NCI-H1048 (cell line): Measurements from ENCODE around the gene FAM83D.
"Not testable (repeated sequence)": the region's sequence is repeated elsewhere in the genome, so short reads cannot be mapped to it uniquely, and the experiment has no call there.

Source experiments
- DNase-seq: peaks from one replicate; lab custom pipeline; 2025; lab: John Stamatoyannopoulos, UW

Gene FAM83D

GRCh38 chr20:38963745-38964144 lies 37.5 kb downstream of the FAM83D start:
- DNase-seq, result no peak

GRCh38 chr20:38965264-38965663 lies 39.0 kb downstream of the FAM83D start:
- DNase-seq, result no peak

DNA sequence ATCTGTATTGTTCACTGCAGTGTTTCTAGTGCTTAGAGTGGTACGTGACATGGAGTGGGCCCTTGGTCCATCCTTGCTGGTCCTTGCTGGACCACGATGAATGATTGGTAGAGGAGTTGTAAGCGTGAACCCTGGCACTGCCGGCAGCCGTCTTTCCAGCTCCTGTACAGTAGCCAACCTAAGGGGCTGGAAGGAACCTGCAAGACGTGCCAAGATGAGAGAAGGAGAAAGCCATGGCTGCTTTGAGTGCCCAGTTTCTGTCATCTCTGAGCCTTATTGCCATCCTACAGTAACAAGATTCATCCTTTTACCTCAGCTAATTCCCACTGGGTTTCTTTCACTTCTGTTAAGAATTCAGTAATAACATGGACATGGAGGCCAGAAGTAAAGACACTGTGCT lies 41.9 kb downstream of the FAM83D start:
- no peak for DNase-seq

- DNase-seq, result no peak
Measured at GRCh38 chr20:38969708-38970107, 43.5 kb downstream of the FAM83D start.

DNA sequence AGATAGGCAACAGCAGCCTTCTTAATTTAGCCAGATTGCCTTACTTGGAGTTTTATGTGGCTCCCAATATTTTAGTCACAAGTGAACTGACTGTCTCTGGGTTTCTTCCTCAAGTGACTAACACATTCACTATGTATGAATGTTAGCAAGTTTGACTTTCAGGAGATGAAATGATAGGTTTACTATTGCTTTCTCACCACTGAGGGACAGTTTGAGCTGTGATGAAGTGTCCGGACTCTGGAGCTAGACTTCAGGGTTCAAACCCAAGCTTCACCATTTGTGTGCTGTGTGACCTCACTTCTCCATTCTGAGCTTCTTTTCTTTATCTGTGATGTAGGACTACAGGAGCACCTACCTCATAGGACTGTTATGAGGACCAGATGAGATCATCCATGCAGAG lies 44.1 kb downstream of the FAM83D start:
- DNase-seq, result no peak

- DNase-seq, result no peak
Measured at GRCh38 chr20:38973107-38973506, 46.9 kb downstream of the FAM83D start.

DNA sequence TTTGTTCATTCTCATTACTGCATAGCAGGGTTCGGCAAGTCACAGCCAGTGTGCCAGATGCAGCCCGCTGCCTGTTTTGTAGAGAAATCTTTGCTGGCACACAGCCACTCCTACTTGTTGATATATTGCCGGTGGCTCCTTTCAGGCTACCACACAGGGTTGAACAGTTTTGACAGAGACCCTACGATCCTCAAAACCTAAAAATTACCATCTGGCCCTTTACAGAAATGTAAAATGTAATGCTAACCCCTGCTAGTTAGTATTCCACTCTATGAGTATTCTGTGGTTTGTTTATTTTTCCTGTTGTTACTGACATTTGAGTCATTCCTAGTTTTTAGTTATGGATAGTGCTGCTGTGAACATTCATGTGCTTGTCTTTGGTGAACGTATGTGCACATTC lies 47.4 kb downstream of the FAM83D start:
- DNase-seq, result no peak

DNA sequence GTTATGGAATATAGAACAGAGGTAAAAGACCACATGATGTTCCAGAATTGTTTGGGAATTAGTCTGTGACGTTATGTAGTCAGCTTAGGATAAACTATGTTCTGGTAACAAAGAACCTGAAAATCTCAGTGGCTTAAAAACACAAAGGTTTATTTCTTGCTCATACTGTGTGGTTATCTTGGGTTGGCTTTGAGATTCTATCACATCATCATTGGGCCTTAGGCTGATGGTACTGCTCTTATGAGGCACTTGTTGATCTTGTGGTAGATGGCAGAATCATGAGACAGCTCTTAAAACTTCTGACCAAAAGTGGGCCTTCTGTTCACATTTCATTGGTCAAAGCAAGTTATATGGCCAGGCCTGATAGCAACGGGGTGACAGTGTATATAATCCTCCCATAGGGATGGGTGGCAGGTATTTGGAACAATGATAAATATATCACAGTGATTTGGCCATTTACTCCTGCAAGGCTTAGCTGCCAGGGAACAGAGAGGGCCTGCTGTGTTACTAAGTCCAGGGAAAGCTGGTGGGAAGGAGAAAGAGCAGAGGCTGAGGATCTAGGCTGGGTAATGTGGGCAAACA lies 49.4 kb downstream of the FAM83D start:
- DNase-seq, result no peak

DNA sequence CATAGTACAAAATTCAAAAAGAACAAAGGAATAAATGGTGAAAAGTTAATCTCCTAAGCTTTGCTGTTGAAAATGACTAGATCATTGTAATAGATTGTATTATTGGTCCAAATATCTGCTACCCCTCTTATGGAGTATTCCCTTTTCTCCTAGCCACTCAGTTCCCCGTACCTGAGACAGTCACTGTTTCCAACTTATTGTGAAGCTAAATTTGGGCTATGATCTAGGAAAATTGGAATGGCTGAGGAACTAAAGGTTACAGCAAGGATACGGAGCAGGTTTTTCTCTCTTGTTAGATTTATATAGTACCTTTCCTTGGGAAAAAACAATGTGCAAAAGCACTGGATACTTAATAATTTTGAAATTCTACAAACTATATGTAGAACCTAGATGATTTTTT lies 53.2 kb downstream of the FAM83D start:
- no peak for DNase-seq

DNA sequence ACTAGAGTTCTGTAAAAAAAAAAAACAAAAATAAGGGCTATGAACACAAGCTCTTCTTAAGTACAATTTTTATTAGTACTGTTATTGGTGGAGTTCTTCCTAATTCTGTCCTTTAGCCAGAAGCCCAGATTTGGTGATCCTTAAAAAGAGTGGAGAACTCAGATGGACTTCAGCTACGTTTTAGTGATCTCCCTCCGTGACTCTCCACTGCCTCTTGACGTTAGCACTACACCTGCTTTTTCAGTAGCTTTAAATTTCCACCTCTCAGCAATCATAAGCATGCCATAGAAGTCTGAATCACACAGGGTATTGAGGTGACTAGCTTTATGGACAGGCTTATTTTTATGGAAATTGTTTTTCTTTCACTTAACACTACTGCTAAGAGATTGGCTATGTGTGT lies 53.6 kb downstream of the FAM83D start:
- DNase-seq, result no peak

DNA sequence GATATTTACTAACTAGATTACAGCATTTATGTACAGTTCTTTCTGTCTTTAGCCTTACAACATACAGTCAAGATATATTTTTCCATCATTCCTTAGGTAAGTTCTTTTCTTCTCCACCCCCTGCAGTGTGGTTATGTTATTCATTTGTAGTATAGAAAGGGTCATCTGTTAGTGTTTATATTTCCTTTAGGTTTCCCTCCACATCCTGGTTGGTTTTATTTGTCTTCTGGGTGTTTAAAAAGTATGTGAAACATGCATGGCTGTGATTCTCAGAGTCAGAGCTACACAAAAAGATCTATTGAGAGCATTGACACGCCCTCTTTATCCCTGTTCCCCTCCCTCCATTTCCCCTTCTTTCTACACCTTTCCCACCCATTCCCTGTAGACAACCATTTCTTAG lies 56.1 kb downstream of the FAM83D start:
- no peak for DNase-seq

DNA sequence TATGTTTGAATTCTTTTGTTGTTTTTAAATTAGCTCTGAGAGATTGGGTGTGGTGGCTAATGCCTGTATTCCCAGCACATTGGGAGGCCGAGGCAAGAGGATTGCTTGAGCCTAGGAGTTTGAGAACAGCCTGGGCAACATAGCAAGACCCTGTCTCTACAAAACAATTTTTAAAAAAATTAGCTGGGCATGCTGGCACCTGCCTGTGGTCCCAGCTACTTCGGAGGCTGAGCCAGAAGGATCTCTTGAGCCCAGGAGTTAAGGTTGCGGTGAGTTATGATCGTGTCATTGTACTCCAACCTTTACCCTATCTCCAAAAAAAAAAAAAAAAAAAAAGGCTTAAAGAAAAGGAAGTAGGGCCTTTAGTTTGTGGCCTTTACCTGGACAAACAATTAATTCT lies 58.8 kb downstream of the FAM83D start:
- no peak for DNase-seq

DNA sequence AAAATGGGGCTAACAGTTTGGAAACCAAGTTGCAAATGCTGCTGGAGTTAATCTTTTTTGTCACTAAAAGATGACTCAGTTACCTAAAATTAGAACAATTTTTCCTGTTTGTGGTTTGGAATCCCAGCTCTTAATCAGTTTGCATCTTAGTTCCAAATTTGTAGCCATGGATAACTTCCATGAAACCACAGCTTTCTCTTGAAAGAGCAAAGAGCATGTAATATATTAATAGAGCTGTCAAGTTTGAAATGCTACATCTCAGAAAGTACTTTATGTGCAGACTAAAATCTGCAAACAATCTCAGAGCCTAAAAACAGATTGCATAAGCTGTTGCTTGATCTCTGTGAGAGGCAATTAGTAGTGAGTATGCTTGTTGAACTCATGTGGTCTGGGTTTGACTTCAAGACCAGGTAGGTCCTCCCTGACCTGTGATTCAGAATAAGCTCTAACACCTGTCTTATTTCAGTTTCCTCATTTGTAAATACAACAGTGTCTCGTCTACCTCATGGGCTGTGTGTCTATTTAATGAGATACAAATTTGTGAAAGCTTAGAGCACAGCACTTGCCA lies 59.5 kb downstream of the FAM83D start:
- no peak for DNase-seq

GRCh38 chr20:38986663-38987062 lies 60.4 kb downstream of the FAM83D start:
- no peak for DNase-seq

- no peak for DNase-seq
Measured at GRCh38 chr20:38987777-38988176, 61.6 kb downstream of the FAM83D start.

GRCh38 chr20:38990728-38991127 lies 64.5 kb downstream of the FAM83D start:
- no peak for DNase-seq

GRCh38 chr20:38991814-38992704 lies 65.8 kb downstream of the FAM83D start:
- no peak for DNase-seq

- DNase-seq, result no peak
Measured at GRCh38 chr20:38995536-38996044, 69.4 kb downstream of the FAM83D start.

DNA sequence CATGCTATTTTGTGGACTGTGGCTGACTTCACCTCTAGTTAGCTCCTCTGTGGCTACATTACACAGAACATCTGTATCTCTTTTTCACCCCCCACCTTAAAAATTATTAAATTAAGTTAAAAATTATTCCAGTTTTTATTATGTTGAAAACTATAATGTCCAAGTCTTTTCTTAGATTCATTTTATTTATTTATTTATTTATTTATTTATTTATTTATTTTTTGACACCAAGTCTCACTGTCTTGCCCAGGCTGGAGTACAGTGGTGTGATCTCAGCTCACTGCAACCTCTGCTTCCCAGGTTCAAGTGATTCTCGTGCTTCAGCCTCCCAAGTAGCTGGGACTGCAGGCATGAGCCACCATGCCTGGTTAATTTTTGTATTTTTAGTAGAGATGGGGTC lies 70.6 kb downstream of the FAM83D start:
- not testable (repeated sequence) for DNase-seq

GRCh38 chr20:38997622-38998021 lies 71.4 kb downstream of the FAM83D start:
- DNase-seq, result no peak

DNA sequence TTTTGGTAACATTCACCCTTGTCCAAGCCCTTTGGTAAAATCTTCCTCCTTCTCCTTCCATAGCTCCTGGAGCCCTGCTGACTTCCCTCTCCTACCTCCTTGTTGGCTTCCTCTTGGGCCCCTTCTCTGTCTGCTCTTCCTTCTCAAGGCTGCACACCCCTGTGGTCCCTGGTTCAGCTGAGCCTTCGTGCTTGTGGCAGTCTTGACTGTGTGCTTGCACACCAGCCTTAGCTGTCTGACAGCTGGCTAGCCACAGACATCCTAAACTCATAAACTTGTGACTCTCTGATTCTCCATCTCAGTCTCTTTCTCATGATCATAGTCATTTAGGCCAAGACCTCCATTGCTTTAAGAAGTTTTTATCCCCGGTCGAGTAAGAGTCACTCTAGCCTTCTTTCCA lies 73.0 kb downstream of the FAM83D start:
- no peak for DNase-seq

DNA sequence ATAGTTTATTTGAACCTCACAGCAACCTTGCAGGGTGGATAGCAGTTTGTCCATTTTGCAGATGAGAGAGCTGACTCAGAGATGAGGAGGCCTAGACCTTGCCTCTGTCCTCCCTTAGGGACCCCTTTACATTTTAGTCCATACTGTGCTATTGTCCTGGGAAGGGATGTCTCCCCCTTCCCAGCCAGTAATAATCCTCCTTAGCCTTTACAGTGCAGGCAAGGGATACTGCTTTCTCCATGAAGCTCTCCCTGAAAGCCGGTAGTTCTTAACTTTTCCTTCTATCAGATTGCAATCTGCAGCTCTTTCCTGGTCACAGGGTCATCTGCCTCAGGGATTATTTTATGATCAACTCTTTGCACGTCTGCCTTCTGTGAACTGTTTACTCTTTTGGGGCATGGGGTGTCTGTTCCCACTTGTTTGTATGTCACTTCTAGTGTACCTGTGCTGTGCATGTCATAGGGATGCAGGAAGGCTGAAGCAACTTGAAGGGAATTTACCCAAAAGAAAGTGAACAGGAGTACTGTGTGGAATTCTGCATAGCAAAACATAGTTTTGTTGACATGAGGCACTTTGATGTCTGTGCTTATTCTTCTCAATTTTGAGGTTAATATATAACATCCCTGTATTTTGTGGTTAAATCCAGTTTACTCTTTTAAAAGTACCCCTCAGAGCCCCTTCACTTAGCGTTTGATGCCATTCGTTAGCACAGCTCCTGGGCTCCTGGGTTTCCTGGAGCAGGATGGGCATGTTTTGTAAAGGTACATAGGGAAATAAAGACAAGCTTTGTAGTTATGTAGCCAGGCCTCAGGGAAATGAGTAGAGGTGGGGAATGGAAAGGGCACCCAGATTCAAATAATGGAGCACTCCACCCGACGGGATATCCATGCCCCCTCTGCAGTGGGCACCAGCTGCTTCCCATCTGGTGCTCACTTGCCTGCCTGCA lies 74.0 kb downstream of the FAM83D start:
- DNase-seq, result no peak
